ENCODE data around the gene PTPRT.

The PTPRT gene

DNA sequence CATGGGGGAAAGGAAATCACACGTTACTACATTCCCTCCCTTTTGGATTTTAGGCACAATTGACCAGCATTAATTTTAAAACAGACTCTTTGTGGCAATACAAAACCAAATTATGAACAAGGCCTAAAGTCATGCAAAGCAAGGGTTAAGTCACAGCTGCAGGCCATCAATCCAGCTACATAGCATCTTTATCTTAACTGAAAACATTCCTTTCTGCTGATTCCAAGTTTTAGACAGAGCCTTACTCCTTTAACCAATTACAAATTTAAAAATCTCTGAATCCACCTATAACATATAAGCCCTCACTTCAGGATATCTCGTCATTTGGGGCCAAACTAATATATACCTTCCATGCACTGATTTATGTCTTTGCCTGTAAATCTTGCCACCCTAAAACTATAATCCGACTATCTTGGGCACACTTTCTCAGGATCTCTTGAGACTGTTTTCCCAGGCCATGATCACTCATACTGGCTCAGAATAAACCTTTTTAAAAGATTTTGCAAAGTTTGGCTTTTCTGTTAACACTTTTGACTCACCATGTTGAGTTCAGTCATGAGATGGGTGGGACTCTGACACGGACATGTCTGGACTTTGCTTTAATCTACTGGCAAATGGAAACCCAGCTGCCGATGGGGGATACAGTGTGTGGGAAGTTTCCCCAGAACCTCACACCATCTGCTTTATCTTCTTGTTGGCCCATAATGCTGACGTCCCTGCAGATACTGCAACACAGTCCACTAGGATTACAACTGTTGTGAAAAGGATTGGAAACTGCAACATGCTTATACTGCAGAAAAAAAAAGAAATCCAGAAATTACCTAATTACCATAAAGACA, 757.0 kb downstream of the PTPRT start:
- no peak overlapping the region for H3K27ac Mint-ChIP-seq

DNA sequence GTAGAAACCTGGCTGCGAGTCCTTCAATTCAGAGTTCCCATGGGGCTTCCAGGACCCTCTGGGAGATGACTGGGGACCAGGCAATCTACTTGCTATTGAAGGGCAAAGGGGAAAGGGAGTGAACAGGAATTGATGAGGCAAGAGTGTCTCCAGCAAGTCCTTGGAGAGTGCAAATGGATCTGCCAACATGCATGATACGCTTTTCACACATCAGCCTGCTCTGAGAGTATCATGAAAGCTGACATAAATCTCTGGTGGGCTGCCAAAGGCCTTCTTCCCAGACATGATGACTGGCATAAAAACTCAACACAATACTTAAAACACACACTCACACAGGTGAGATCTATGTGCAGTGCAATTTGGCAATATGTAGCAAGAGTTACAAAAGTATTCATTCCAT, 759.1 kb downstream of the PTPRT start:
- H3K9me3 Mint-ChIP-seq = peaks cover 18% of the 10 kb centered on the region
- H3K4me1 Mint-ChIP-seq = no peaks in the 10 kb centered on the region
- ATAC-seq (no peak), DNase-seq (ENCODE audit: low spot score in 2 of 2) (no peak)
- H3K36me3 Mint-ChIP-seq = no peaks in the 10 kb centered on the region
- H3K27ac Mint-ChIP-seq = no peak overlapping the region
- H3K4me3 Mint-ChIP-seq = no peak overlapping the region

More for the DNA sequence above, 757.0 kb downstream of the PTPRT start:
- ATAC-seq (no peak), DNase-seq (ENCODE audit: low spot score in 2 of 2) (no peak)
- Mint-ChIP-seq H3K4me3 (no peak overlapping the region), H3K4me1 (no peaks in the 10 kb centered on the region), H3K36me3 (no peaks in the 10 kb centered on the region), H3K9me3 (peaks cover 10% of the 10 kb centered on the region)

DNA sequence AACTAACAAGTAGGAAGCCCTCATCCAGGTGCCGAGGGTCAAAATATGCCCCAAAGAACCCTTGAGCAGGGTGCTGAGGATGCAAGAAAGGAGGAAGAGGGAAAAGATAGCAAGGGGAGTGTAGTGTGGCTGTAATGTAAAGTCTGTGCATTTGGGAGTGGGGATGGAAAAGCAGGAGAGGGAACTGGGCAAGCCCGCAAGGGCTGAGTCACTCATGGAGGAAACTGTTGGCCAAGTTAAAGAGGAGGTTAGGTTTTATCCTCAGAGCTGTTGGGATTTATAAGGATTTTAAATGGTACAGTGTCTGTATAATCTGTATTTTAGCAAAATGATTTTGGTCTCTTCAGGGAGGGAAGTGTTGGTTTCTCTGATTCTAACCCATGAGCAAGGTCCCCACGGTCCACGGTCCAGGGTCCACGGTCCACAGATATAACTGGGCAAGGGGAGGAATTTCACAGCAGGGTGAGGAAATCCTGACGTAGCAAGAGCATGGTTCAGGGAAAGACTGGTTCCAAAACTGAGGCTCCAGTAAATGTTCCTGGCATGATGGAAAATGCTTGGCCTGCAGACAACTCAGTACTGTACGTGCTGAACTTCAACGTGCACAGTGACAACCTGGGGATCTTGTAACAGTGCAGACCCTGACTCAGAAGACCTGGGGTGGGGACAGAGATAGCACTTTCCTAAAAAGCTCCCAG, 759.8 kb downstream of the PTPRT start:
- no peak for DNase-seq (ENCODE audit: low spot score in 2 of 2)
- H3K9me3 Mint-ChIP-seq = peaks cover 17% of the 10 kb centered on the region
- ATAC-seq = no peak
- H3K4me3 Mint-ChIP-seq = no peak overlapping the region
- H3K27ac Mint-ChIP-seq = no peak overlapping the region
- no peaks in the 10 kb centered on the region for H3K4me1 Mint-ChIP-seq
- H3K36me3 Mint-ChIP-seq = no peaks in the 10 kb centered on the region

DNA sequence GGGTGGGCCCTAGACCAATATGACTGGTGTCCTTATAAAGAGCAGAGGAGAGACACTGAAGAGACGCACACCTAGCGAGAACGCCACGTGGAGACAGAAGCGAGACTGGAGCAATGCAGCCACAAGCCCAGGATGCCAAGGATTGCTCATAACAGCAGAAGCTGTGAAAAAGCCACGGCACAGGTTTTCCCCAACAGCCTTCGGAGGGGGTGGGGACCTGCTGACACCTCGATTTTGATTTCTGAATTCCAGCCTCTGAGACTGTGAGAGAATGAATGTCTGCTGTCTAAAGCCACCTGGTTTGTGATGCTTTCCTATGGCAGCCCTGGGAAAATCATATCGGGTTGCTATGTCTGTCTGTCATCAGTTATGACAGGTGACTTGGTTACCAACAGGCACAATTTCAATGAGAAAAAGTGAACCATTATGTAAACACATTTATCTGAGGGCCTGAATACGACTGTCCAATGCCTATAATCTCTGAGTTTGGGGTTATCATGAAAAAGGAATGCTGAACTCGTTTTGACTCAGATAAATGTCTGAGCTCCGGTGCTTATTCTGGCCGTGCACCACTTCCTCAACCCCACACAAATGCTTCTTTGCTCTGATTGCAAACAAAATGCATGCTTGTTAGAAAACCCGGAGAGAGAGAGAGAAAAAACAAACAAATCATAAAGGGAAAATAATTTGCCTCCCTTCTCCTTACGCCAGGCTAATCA, 769.7 kb downstream of the PTPRT start:
- H3K27ac Mint-ChIP-seq = no peak overlapping the region
- H3K9me3 Mint-ChIP-seq = peaks cover 8% of the 10 kb centered on the region

DNA sequence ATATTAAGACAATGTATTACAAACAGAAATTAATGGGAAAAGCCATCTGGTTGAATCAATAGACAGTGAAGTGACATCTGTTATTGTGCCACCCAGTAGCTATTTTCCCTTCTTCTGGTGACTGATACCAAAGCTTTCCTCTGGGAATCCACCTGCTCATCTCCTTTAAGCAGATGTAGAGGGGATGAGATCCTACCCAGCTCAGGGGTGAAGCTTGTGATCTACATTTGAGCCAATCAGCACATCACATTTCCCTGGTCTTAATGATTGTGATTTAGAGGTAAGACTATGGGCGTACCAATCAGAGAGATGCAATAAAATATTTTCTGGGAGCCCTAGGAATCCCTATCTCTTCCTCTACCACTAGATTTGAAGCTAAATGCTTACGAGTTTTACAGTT, 782.9 kb downstream of the PTPRT start:
- Mint-ChIP-seq H3K4me1 (no peaks in the 10 kb centered on the region), H3K27ac (no peak overlapping the region), H3K36me3 (no peaks in the 10 kb centered on the region), H3K4me3 (no peak overlapping the region), H3K9me3 (peaks cover 10% of the 10 kb centered on the region)
- DNase-seq (ENCODE audit: low spot score in 2 of 2) (no peak), ATAC-seq (no peak)

More for the DNA sequence above, 769.7 kb downstream of the PTPRT start:
- DNase-seq (ENCODE audit: low spot score in 2 of 2) = no peak
- H3K36me3 Mint-ChIP-seq = no peaks in the 10 kb centered on the region
- H3K4me1 Mint-ChIP-seq = no peaks in the 10 kb centered on the region
- no peak overlapping the region for H3K4me3 Mint-ChIP-seq
- no peak for ATAC-seq

DNA sequence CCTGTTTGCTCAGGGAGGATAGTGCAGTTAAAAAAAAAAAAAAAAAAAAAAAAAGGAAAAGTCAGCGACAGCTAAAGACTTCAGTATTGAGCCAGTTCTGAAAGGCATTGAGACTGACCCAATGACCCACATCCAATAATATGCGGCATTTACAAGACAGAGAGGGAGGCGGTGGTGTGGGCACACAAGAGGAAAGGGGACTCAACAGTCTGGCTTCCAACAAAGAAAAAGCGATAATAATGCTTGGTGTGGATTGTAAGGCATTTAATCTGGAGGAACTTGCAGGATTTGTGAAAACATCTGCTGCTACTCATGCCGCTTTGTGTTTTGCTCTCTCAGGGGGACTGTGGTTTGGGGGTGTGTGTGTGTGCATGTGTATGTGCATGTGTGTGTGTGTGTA, 787.3 kb downstream of the PTPRT start:
- Mint-ChIP-seq H3K36me3 (no peaks in the 10 kb centered on the region), H3K4me1 (no peaks in the 10 kb centered on the region), H3K27ac (no peak overlapping the region), H3K4me3 (no peak overlapping the region), H3K9me3 (peaks cover 14% of the 10 kb centered on the region)
- DNase-seq (ENCODE audit: low spot score in 2 of 2) (no peak), ATAC-seq (no peak)

DNA sequence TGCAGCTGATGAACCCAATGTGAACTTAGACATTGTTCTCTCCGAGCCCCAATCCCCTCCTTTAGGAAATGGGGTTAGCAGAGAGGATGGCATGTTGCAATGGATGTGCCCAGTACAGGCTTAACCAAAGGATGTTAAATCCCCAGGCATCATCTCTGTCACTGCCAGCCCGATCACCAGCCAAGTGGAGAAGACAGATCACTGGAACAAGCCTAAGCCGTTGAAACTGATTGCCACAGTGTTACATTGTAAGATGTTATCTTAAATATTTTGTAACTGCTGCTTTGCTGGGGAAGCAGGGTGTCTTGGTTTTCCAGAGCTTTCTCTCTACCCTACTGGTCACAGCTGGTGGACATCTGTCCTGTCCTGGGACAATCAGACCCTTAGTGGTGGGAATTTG, 788.1 kb downstream of the PTPRT start:
- Mint-ChIP-seq H3K27ac (no peak overlapping the region), H3K9me3 (peaks cover 17% of the 10 kb centered on the region)

DNA sequence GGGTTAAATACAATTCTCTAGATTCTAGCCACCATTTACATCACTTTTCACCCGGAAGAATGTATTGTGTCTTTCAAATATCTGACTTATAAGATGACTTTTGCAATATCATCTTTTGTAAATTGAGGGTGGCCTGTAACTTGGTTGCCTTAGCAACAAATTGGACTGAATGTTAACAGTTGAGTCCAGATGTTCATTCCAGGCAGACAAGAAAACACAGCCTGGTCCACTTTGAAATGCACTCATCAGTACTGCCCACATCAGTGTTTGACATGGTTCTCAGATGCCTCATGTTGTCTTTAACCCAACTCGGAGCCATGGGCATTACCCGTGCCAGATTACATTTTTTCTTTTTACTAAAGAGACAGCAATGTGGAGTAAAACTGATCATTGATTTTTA, 789.9 kb downstream of the PTPRT start:
- Mint-ChIP-seq H3K4me1 (no peaks in the 10 kb centered on the region), H3K27ac (no peak overlapping the region), H3K4me3 (no peak overlapping the region), H3K9me3 (peaks cover 17% of the 10 kb centered on the region), H3K36me3 (no peaks in the 10 kb centered on the region)
- no peak for ATAC-seq
- DNase-seq (ENCODE audit: low spot score in 2 of 2) = no peak

More for the DNA sequence above, 788.1 kb downstream of the PTPRT start:
- no peak for DNase-seq (ENCODE audit: low spot score in 2 of 2)
- no peak for ATAC-seq
- no peaks in the 10 kb centered on the region for H3K36me3 Mint-ChIP-seq
- H3K4me3 Mint-ChIP-seq = no peak overlapping the region
- H3K4me1 Mint-ChIP-seq = no peaks in the 10 kb centered on the region

DNA sequence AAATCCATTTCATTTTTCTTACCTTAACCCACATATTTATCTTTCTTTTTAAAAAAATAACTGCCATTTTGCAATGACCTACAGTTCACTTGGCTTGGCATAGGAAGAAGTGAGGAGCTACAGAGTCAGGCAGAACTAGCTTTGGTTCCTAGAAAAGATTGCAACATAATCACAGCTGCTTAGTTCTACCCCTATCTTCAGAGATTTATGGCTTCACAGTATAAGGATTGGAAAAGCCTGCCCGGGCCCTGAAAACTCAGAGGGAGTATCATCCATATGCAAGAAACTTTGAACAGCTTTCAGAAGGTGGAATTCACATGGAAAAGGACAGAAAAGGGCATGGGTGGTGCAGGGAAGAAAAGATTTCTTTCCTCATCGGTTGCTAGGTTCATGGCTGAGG, 797.3 kb downstream of the PTPRT start:
- no peak for DNase-seq (ENCODE audit: low spot score in 2 of 2)
- Mint-ChIP-seq H3K27ac (no peak overlapping the region), H3K4me3 (no peak overlapping the region), H3K4me1 (no peaks in the 10 kb centered on the region), H3K36me3 (no peaks in the 10 kb centered on the region), H3K9me3 (peaks cover 14% of the 10 kb centered on the region)
- no peak for ATAC-seq

DNA sequence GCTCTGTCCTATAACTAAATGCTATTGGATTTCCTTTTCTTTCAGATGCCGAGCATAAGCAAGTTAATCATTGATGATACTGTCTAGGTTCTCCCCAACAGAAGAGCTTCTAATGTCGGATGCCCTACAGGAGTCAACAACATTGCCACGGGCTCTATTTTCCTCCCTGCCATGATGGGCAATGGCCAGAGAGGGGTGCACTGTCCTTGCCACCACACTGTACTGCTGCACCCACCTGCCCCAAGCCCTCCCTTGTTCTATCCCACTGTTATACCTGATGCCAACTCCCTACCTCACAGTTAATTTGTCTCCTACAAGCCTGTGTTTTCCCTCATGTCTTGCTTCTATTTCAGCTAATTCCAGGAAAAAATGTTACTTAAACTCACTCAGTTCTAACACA, 797.9 kb downstream of the PTPRT start:
- ATAC-seq (no peak), DNase-seq (ENCODE audit: low spot score in 2 of 2) (no peak)
- no peak overlapping the region for H3K4me3 Mint-ChIP-seq
- H3K9me3 Mint-ChIP-seq = peaks cover 12% of the 10 kb centered on the region
- H3K4me1 Mint-ChIP-seq = no peaks in the 10 kb centered on the region
- H3K27ac Mint-ChIP-seq = no peak overlapping the region
- no peaks in the 10 kb centered on the region for H3K36me3 Mint-ChIP-seq

DNA sequence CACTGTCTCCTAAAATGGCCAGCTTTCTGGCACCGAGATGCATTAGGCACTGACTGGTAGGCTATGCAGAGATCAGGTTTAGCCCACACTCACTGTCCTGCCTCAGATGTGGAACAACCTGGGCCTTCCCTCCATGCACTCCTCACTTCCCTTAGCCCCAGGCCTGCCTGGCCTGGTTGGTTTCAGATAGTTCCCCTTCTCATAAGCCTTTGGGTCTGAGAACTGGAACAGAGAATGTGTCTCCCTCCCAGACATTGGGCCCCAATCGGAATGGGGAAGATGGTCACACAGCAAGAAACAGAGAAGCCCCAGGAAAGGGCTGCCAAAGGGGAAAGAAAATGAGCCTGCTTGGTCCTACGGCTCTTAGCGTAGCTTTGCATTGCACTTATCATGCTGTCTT, 809.4 kb downstream of the PTPRT start:
- Mint-ChIP-seq H3K36me3 (no peaks in the 10 kb centered on the region), H3K27ac (no peak overlapping the region), H3K9me3 (peaks cover 26% of the 10 kb centered on the region), H3K4me3 (no peak overlapping the region), H3K4me1 (no peaks in the 10 kb centered on the region)
- DNase-seq (ENCODE audit: low spot score in 2 of 2) (no peak), ATAC-seq (no peak)

DNA sequence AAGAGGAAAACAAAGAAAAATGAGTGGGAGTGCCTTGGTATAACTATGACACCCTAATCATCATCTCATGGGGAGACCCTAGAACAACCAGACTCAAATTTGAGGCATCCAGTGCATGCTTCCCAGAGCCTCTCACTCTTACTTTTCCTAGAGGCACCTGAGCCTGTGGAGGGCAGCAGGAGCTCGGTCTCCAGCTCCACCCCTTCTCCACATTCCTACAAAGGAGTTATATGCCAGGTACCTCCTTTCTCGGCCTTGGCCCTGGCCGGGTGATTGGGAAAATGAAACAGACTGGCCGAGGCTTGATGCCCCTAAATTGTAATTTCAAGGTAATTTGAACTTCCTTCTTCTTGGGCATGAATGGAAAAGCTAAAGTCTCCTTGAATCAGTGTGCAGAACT, 810.3 kb downstream of the PTPRT start:
- no peak for DNase-seq (ENCODE audit: low spot score in 2 of 2)
- no peak overlapping the region for H3K4me3 Mint-ChIP-seq
- H3K27ac Mint-ChIP-seq = no peak overlapping the region
- peaks cover 21% of the 10 kb centered on the region for H3K9me3 Mint-ChIP-seq
- no peak for ATAC-seq
- H3K36me3 Mint-ChIP-seq = no peaks in the 10 kb centered on the region
- no peaks in the 10 kb centered on the region for H3K4me1 Mint-ChIP-seq

DNA sequence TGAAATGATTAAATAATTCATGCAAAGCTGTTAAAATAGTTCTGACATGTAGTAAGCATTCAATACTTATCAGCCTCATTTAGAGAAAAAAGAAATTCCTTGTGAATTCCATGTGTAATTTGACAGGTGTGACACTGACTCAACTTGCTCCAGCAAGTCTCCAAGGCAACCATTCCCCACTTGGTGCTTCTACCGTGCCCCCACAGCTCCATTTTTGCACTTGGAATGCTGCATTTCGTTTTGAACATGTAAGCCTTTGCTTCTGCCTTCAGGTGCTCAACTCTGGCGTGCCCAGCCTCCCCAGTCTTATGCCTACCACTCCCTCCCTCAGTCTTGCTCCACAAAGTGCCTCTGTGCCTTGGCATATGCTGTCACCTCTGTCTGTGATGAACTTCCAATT, 810.9 kb downstream of the PTPRT start:
- DNase-seq (ENCODE audit: low spot score in 2 of 2) = no peak
- ATAC-seq = no peak
- Mint-ChIP-seq H3K36me3 (no peaks in the 10 kb centered on the region), H3K27ac (no peak overlapping the region), H3K4me1 (no peaks in the 10 kb centered on the region), H3K9me3 (peaks cover 20% of the 10 kb centered on the region), H3K4me3 (no peak overlapping the region)

DNA sequence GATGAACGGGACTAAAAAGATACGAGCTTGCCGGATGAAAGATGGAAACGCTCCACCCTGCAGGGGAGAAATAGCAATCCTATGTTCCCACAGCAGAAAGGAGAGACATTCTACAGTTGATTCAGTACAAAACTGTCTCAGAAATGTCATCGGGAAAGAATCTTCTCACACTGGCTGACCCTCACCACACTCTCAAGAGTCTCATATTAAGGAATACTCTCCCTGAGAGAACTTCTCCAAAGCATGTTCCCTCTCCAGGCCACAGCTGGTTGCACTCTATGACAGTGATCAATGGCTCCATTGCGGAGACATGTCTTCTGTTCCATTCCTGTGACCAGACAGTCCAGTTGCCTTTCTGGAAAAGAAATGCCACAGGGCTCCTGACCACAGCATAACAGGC, 813.6 kb downstream of the PTPRT start:
- ATAC-seq (no peak), DNase-seq (ENCODE audit: low spot score in 2 of 2) (no peak)
- Mint-ChIP-seq H3K36me3 (no peaks in the 10 kb centered on the region), H3K4me1 (no peaks in the 10 kb centered on the region), H3K9me3 (peaks cover 15% of the 10 kb centered on the region), H3K27ac (no peak overlapping the region), H3K4me3 (no peak overlapping the region)

DNA sequence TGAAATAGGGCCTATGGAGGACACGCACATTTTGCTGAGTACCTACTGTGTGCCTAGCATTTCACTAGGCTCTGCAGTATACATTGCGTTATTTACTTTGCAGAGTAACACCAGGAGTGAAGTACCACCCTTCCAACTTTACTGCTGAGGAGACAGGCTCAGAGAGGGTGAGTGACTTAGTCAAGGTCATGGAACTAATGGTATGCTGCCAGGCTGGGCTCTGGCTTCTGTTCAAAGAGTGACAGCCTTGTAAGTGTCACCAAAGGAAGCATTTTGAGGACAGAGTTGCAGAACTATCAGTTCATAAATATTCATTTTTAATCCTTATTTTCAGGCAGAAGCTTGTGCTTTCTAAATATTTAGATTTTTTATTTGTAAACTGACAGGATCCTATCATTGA, 816.7 kb downstream of the PTPRT start:
- Mint-ChIP-seq H3K4me3 (no peak overlapping the region), H3K27ac (no peak overlapping the region), H3K4me1 (no peaks in the 10 kb centered on the region), H3K9me3 (peaks cover 9% of the 10 kb centered on the region), H3K36me3 (no peaks in the 10 kb centered on the region)
- ATAC-seq (no peak), DNase-seq (ENCODE audit: low spot score in 2 of 2) (no peak)

DNA sequence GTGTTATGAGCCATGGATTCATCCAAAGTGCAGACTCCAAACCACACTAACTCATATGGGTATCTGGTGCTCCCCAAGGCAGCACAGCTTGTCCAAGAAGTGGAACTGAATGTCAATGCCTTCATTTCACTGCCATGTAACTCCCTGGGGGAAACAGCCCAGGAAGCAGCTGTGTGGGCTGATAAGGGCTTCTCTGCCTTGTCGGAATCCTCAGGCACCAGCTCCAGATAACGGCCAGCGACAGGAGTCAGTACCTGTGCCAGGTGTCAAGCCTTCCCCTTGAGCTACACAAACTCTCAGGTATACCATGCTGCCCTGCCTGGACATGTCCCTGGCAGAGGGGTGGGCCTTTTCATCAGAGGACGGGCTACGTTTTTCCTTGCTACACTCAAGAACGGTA, 819.6 kb downstream of the PTPRT start:
- no peaks in the 10 kb centered on the region for H3K4me1 Mint-ChIP-seq
- no peak for ATAC-seq
- H3K9me3 Mint-ChIP-seq = peaks cover 14% of the 10 kb centered on the region

More for the DNA sequence above, 819.6 kb downstream of the PTPRT start:
- no peak for DNase-seq (ENCODE audit: low spot score in 2 of 2)
- no peak overlapping the region for H3K27ac Mint-ChIP-seq
- H3K4me3 Mint-ChIP-seq = no peak overlapping the region
- no peaks in the 10 kb centered on the region for H3K36me3 Mint-ChIP-seq

Data from stimulated activated effector memory CD8-positive, alpha-beta T cell treated with anti-CD3 and anti-CD28 coated beads, Interleukin-12 subunit alpha, Interleukin-12 subunit beta, amount 100 ng/mL, for 72 hours (primary cell).